RCC 7860 (cell line): ENCODE measurements around the gene PHKA2.

Source experiments
- DNase-seq: peaks from one replicate; pipeline ENCODE4 v3.0.0-alpha.2; 2015; ENCODE audit warnings: low spot score
- FAIRE-seq: peaks from 2 replicates; lab custom pipeline; 2012; peaks lifted over from hg19 to GRCh38; lab: Jason Lieb, UNC

Gene PHKA2

GRCh38 chrX:18890724-18891547, 93.0 kb downstream of the PHKA2 start:
- FAIRE-seq (no peak), DNase-seq (no peak)

- FAIRE-seq = no peak
Observed at GRCh38 chrX:18890049-18890381, 93.9 kb downstream of the PHKA2 start.

GRCh38 chrX:18889346-18890048, 94.4 kb downstream of the PHKA2 start:
- FAIRE-seq (no peak), DNase-seq (no peak)

More at GRCh38 chrX:18890049-18890381, 93.9 kb downstream of the PHKA2 start:
- DNase-seq = no peak

GRCh38 chrX:18888281-18888680, 95.6 kb downstream of the PHKA2 start:
- FAIRE-seq (no peak), DNase-seq (no peak)

- no peak for DNase-seq
- no peak for FAIRE-seq
Observed at GRCh38 chrX:18887825-18888212, 96.1 kb downstream of the PHKA2 start.

- DNase-seq (no peak), FAIRE-seq (no peak)
Observed at GRCh38 chrX:18887177-18887824, 96.6 kb downstream of the PHKA2 start.

- DNase-seq (peak; percentile 71), FAIRE-seq (peak; percentile 72)
Observed at GRCh38 chrX:18886344-18887161, 97.4 kb downstream of the PHKA2 start.

- no peak for DNase-seq
- FAIRE-seq = no peak
Observed at GRCh38 chrX:18886005-18886343, 97.9 kb downstream of the PHKA2 start.

- FAIRE-seq = no peak
- no peak for DNase-seq
Observed at GRCh38 chrX:18885328-18886004, 98.4 kb downstream of the PHKA2 start.

GRCh38 chrX:18884916-18885315, 99.0 kb downstream of the PHKA2 start:
- DNase-seq (no peak), FAIRE-seq (no peak)

GRCh38 chrX:18883961-18884765, 99.8 kb downstream of the PHKA2 start:
- DNase-seq (no peak), FAIRE-seq (no peak)

GRCh38 chrX:18883234-18883960, 100.5 kb downstream of the PHKA2 start:
- peak; percentile 70 for FAIRE-seq
- DNase-seq = peak; percentile 56

- FAIRE-seq = no peak
- DNase-seq = no peak
Observed at GRCh38 chrX:18879144-18879543, 104.8 kb downstream of the PHKA2 start.

GRCh38 chrX:18877469-18877868, 106.4 kb downstream of the PHKA2 start:
- no peak for FAIRE-seq
- no peak for DNase-seq

GRCh38 chrX:18875256-18875878, 108.5 kb downstream of the PHKA2 start:
- DNase-seq (no peak), FAIRE-seq (no peak)

- FAIRE-seq = no peak
- DNase-seq = no peak
Observed at GRCh38 chrX:18874560-18875255, 109.2 kb downstream of the PHKA2 start.

- FAIRE-seq (no peak), DNase-seq (no peak)
Observed at GRCh38 chrX:18873836-18874235, 110.1 kb downstream of the PHKA2 start.

GRCh38 chrX:18873189-18873791, 110.6 kb downstream of the PHKA2 start:
- FAIRE-seq (peak; percentile 80), DNase-seq (peak; percentile 62)
